ENCODE measurements around the gene NPIPA8.
"Not testable (repeated sequence)": the region's sequence is repeated elsewhere in the genome, so short reads cannot be mapped to it uniquely, and the experiment has no call there.

NPIPA8 gene

GRCh38 chr16:18303059-18303706, 33.4 kb downstream of the NPIPA8 start:
- not testable (repeated sequence) for H3K27me3 ChIP-seq (replicated peaks; ENCODE audit: control insufficient read depth, insufficient read depth, low read length); DNase-seq (ENCODE audit: extremely low read depth, insufficient read length); H3K4me3 ChIP-seq (replicated peaks; ENCODE audit: low read depth, low read length); H3K36me3 ChIP-seq (ENCODE audit: control insufficient read depth, insufficient read depth, low read length)

DNA sequence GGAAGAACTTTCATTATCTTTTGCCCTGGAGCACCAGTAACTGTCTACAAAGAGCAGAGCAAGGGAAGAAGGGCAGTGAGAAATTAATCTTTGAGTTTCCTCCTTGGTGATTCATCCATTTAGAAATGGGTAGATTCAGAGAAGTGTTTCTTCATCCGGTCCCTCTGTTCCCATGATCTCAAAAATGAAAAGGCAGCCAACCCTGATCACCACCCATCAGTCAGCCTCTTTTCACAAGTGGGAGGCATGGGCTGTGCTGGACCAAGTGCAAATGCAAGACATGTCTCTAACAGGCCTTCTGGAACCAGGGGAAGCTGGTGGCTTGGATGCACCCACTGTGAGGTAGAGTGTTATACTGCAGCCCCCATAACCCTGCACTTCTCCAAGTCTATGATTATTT, 38.8 kb downstream of the NPIPA8 start:
- H3K4me3 ChIP-seq (replicated peaks; ENCODE audit: low read depth, low read length); DNase-seq (ENCODE audit: extremely low read depth, insufficient read length); H3K27me3 ChIP-seq (replicated peaks; ENCODE audit: control insufficient read depth, insufficient read depth, low read length): not testable (repeated sequence)

GRCh38 chr16:18296931-18297330, 39.6 kb downstream of the NPIPA8 start:
- H3K27me3 ChIP-seq (replicated peaks; ENCODE audit: control insufficient read depth, insufficient read depth, low read length); DNase-seq (ENCODE audit: extremely low read depth, insufficient read length); H3K36me3 ChIP-seq (ENCODE audit: control insufficient read depth, insufficient read depth, low read length); H3K4me3 ChIP-seq (replicated peaks; ENCODE audit: low read depth, low read length): not testable (repeated sequence)

More for the DNA sequence above, 38.8 kb downstream of the NPIPA8 start:
- not testable (repeated sequence) for H3K36me3 ChIP-seq (ENCODE audit: control insufficient read depth, insufficient read depth, low read length)

GRCh38 chr16:18294371-18294770, 42.2 kb downstream of the NPIPA8 start:
- not testable (repeated sequence) for H3K36me3 ChIP-seq (ENCODE audit: control insufficient read depth, insufficient read depth, low read length); DNase-seq (ENCODE audit: extremely low read depth, insufficient read length); H3K27me3 ChIP-seq (replicated peaks; ENCODE audit: control insufficient read depth, insufficient read depth, low read length); H3K4me3 ChIP-seq (replicated peaks; ENCODE audit: low read depth, low read length)

GRCh38 chr16:18293337-18293956, 43.1 kb downstream of the NPIPA8 start:
- DNase-seq (ENCODE audit: extremely low read depth, insufficient read length); H3K27me3 ChIP-seq (replicated peaks; ENCODE audit: control insufficient read depth, insufficient read depth, low read length); H3K4me3 ChIP-seq (replicated peaks; ENCODE audit: low read depth, low read length); H3K36me3 ChIP-seq (ENCODE audit: control insufficient read depth, insufficient read depth, low read length): not testable (repeated sequence)

GRCh38 chr16:18290959-18291358, 45.6 kb downstream of the NPIPA8 start:
- not testable (repeated sequence) for DNase-seq (ENCODE audit: extremely low read depth, insufficient read length); H3K27me3 ChIP-seq (replicated peaks; ENCODE audit: control insufficient read depth, insufficient read depth, low read length); H3K4me3 ChIP-seq (replicated peaks; ENCODE audit: low read depth, low read length); H3K36me3 ChIP-seq (ENCODE audit: control insufficient read depth, insufficient read depth, low read length)

DNA sequence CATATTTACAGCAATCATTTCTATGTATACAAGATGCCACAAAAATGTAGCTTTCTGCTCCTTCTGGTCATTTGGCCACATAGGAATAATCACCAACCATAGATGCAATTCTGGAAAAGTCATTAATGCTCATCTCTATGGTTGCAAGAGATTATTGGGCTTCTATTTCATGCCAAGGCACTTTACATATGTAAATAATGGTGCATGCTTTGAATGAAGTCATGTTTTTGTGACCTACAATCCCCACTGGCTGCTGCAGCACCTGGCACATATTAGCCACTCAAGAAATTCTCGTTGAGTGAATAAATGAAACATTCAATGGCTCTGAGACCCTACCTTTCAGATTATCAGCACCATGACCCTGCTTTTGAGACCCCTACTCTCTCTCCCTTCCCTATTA, 50.2 kb downstream of the NPIPA8 start:
- H3K4me3 ChIP-seq (replicated peaks; ENCODE audit: low read depth, low read length); DNase-seq (ENCODE audit: extremely low read depth, insufficient read length); H3K27me3 ChIP-seq (replicated peaks; ENCODE audit: control insufficient read depth, insufficient read depth, low read length); H3K36me3 ChIP-seq (ENCODE audit: control insufficient read depth, insufficient read depth, low read length): not testable (repeated sequence)

GRCh38 chr16:18280319-18280718, 56.2 kb downstream of the NPIPA8 start:
- H3K4me3 ChIP-seq (replicated peaks; ENCODE audit: low read depth, low read length) = not testable (repeated sequence)

DNA sequence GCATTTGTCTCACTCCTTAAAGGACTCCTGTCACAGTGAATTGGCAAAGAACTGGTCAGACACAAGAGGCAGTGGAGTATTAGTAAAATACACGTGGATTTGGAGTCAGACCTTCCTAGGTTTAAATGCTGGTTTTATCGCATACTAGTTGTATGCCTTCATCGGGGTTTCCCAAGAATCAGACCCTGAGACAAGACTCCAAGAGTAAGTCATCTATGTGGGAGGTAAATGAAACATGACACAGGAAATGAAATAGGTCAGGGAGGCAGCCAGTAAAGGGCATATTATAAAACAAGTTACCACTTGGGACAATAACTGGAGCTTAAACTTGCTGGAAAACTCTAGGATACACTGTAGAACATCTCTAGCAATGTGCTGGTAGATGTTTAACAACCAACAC, 59.8 kb downstream of the NPIPA8 start:
- H3K4me3 ChIP-seq (replicated peaks; ENCODE audit: low read depth, low read length); H3K27me3 ChIP-seq (replicated peaks; ENCODE audit: control insufficient read depth, insufficient read depth, low read length); H3K36me3 ChIP-seq (ENCODE audit: control insufficient read depth, insufficient read depth, low read length); DNase-seq (ENCODE audit: extremely low read depth, insufficient read length): not testable (repeated sequence)

More at GRCh38 chr16:18280319-18280718, 56.2 kb downstream of the NPIPA8 start:
- not testable (repeated sequence) for DNase-seq (ENCODE audit: extremely low read depth, insufficient read length); H3K36me3 ChIP-seq (ENCODE audit: control insufficient read depth, insufficient read depth, low read length); H3K27me3 ChIP-seq (replicated peaks; ENCODE audit: control insufficient read depth, insufficient read depth, low read length)

- not testable (repeated sequence) for DNase-seq (ENCODE audit: extremely low read depth, insufficient read length); H3K4me3 ChIP-seq (replicated peaks; ENCODE audit: low read depth, low read length); H3K27me3 ChIP-seq (replicated peaks; ENCODE audit: control insufficient read depth, insufficient read depth, low read length); H3K36me3 ChIP-seq (ENCODE audit: control insufficient read depth, insufficient read depth, low read length)
Observed at GRCh38 chr16:18270171-18270570, 66.4 kb downstream of the NPIPA8 start.

Measured in GM06990 (cell line).